K562 (cell line): ENCODE data around the gene CPNE1. TPM values are rescaled to one million over a fixed set of nuclear protein-coding genes. Genes with fewer than 3 reads are reported as not detected.

ENCODE experiments used
- CBFA2T2 ChIP-seq: fragments of 450-650 bp; conservative IDR thresholded peaks from 2 replicates; pipeline ENCODE4 v1.6.1; 2017; ENCODE audit warnings: mild to moderate bottlenecking
- DIDO1 ChIP-seq: fragments of 450-650 bp; IDR thresholded peaks from 2 replicates; pipeline ENCODE4 v1.6.1; 2016; ENCODE audit warnings: low read depth, missing biosample characterization, missing genetic modification characterization
- MIER1 ChIP-seq: fragments of 450-650 bp; IDR thresholded peaks from 2 replicates; pipeline ENCODE4 v1.6.1; 2016; ENCODE audit warnings: antibody characterized with exemption, mild to moderate bottlenecking, low read depth
- MXD1 ChIP-seq: fragments of 250-450 bp; sonication (Bioruptor Pico); IDR thresholded peaks from 2 replicates; pipeline ENCODE4 v1.8.0; 2021; ENCODE audit warnings: borderline replicate concordance, mild to moderate bottlenecking, moderate library complexity; ENCODE audit not compliant: poor library complexity, severe bottlenecking
- NFE2L1 ChIP-seq: fragments of 450-650 bp; IDR thresholded peaks from 2 replicates; pipeline ENCODE4 v1.6.1; 2016; ENCODE audit warnings: missing genetic modification characterization, low read depth, mild to moderate bottlenecking, missing compliant biosample characterization, moderate library complexity, borderline replicate concordance
- PBX2 ChIP-seq, 2 experiments: IDR thresholded peaks in 1 of 2; conservative IDR thresholded peaks in 1 of 2; 2 replicates each; pipeline ENCODE4 v1.6.1; 2016; ENCODE audit warnings: low read depth in 2 of 2, mild to moderate bottlenecking in 1 of 2, missing compliant biosample characterization in 1 of 2, missing genetic modification characterization in 1 of 2, moderate library complexity in 1 of 2
- PRDM10 ChIP-seq: fragments of 450-650 bp; IDR thresholded peaks from 2 replicates; pipeline ENCODE4 v1.6.1; 2018; ENCODE audit not compliant: partially characterized antibody
- SIN3A ChIP-seq, 2 experiments: fragments of 150-350 bp in 1 of 2; IDR thresholded peaks; 2 replicates each; pipeline ENCODE4 v1.6.1; 2011 to 2016; ENCODE audit warnings: borderline replicate concordance in 2 of 2, low read depth in 2 of 2, low read length in 2 of 2, mild to moderate bottlenecking in 2 of 2, moderate library complexity in 2 of 2; ENCODE audit not compliant: control insufficient read depth in 1 of 2
- SRF ChIP-seq, 2 experiments: fragments of 250-450, 450-650 bp in 1 of 2; sonication (Bioruptor Pico) in 1 of 2; sonication (generic) in 1 of 2; formaldehyde crosslinking; IDR thresholded peaks; 2 replicates each; pipeline versions ENCODE4 v1.5.0 to v1.5.1; 2020 to 2022; ENCODE audit warnings: mild to moderate bottlenecking in 1 of 2, missing genetic modification reagents in 1 of 2
- SRSF1 ChIP-seq: fragments of 200-400 bp; formaldehyde crosslinking; IDR thresholded peaks from 2 replicates; pipeline ENCODE4 v1.6.1; 2017; ENCODE audit warnings: mild to moderate bottlenecking, low read depth, low read length, moderate library complexity
- SRSF9 ChIP-seq: fragments of 200-400 bp; formaldehyde crosslinking; IDR thresholded peaks from 2 replicates; pipeline ENCODE4 v1.6.1; 2017; ENCODE audit warnings: low read depth, low read length, borderline replicate concordance
- polyA plus RNA-seq, 8 experiments: library from polyadenylated mRNA; depleted of rRNA in 4 of 8; stranded (reverse) in 5 of 8; unstranded in 3 of 8; fragments of >200 nt; fragmentation: Nextera tagmentation in 2 of 8; fragmentation: Illumina TruSeq in 1 of 8; extraction: Ambion mirVana in 2 of 8; extraction: Trizol in 1 of 8; gene quantifications; 2 replicates each; pipeline versions ENCODE4 v1.2.1 to v1.2.3, GENCODE V29; 2011 to 2014; ENCODE audit warnings: inconsistent platforms in 1 of 8, missing spikeins in 1 of 8
- total RNA-seq, 7 experiments: library from RNA; depleted of rRNA in 6 of 7; stranded (reverse); fragments of >200 nt in 6 of 7; fragmentation: Illumina TruSeq in 2 of 7; extraction: Trizol in 2 of 7; gene quantifications; 2 replicates each; pipeline versions ENCODE4 v1.2.1 to v1.2.3, GENCODE V29; 2011 to 2021; ENCODE audit warnings: low replicate concordance in 1 of 7

The CPNE1 gene
- total and polyA plus RNA-seq, 9 of the 15 experiments (the other 6 are each of a cell fraction or from before 2014, with no cell fraction given), result 42.1 to 102 (median 56.0) TPM

GRCh38 chr20:35635652-35636051 lies 29.0 kb downstream of the CPNE1 start (continued):
- TF ChIP-seq SRF (CRISPR knock-in tag; IDR thresholded peaks at IDR 0.05), result no peak
- no peak for TF ChIP-seq PBX2 (CRISPR knock-in tag; IDR thresholded peaks at IDR 0.05; ENCODE audit: low read depth)
- TF ChIP-seq PBX2 (tag; conservative IDR thresholded peaks at IDR 0.05; ENCODE audit: low read depth), result no peak
- no peak for TF ChIP-seq SIN3A (IDR thresholded peaks at IDR 0.05; ENCODE audit: borderline replicate concordance in 2 of 2, control insufficient read depth in 1 of 2, low read depth in 2 of 2, low read length in 2 of 2)
- no peak for TF ChIP-seq CBFA2T2
- TF ChIP-seq SRSF1, result no peak
- no peak for TF ChIP-seq NFE2L1
- no peak for TF ChIP-seq DIDO1
- no peak for TF ChIP-seq SRSF9
- TF ChIP-seq MXD1 (CRISPR knock-in tag), result no peak
- no peak for TF ChIP-seq PRDM10
- no peak for TF ChIP-seq MIER1
- TF ChIP-seq, all 486 proteins: peak for 0
